Activated naive CD4-positive, alpha-beta T cell treated with anti-CD3 and anti-CD28 coated beads, Interleukin-2, amount 50 U/mL, for 24 hours (primary cell): ENCODE results near the gene HIPK1.
A peak's percentile ranks its signal among the peaks of the same experiment; 100 is the strongest.
"Not testable (repeated sequence)": the region's sequence is repeated elsewhere in the genome, so short reads cannot be mapped to it uniquely, and the experiment has no call there.

ENCODE experiments used
- H3K27ac Mint-ChIP-seq: one replicate; pipeline ENCODE4 v1.8.0; 2021; ENCODE audit warnings: mild to moderate bottlenecking, mixed read lengths
- H3K27me3 Mint-ChIP-seq: one replicate; pipeline ENCODE4 v1.8.0; 2021; ENCODE audit warnings: mixed read lengths
- H3K36me3 Mint-ChIP-seq: one replicate; pipeline ENCODE4 v1.8.0; 2021; ENCODE audit warnings: mixed read lengths
- H3K4me1 Mint-ChIP-seq: one replicate; pipeline ENCODE4 v1.8.0; 2021; ENCODE audit warnings: mixed read lengths
- H3K4me3 Mint-ChIP-seq: one replicate; pipeline ENCODE4 v1.8.0; 2021; ENCODE audit warnings: mild to moderate bottlenecking, mixed read lengths
- H3K9me3 Mint-ChIP-seq: one replicate; pipeline ENCODE4 v1.8.0; 2021; ENCODE audit warnings: mixed read lengths

Gene HIPK1

DNA sequence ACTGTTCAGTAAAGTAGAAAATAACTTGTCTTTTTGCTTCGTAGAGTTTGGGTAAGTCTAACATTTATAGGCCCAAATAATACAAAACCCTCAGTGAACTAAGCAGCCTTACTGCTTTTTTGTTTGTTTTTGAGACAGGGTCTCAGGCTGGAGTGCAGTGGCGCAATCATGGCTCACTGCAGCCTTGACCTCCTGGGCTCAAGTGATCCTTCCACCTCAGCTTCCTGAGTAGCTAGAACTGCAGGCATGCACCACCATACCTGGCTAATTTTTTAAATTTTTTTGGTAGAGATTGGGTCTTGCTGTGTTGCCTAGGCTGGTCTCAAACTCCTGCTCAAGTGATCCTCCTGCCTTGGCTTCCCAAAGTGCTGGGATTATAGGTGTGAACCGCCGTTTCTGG is 19.0 kb downstream of the HIPK1 start:
- H3K9me3 Mint-ChIP-seq, H3K27me3 Mint-ChIP-seq: not testable (repeated sequence)
- peak overlapping the region; percentile 67 for H3K4me3 Mint-ChIP-seq
- H3K4me1 Mint-ChIP-seq, result peaks cover 85% of the 10 kb centered on the region
- H3K36me3 Mint-ChIP-seq, result peaks cover 12% of the 10 kb centered on the region
- peak overlapping the region; percentile 90 for H3K27ac Mint-ChIP-seq

DNA sequence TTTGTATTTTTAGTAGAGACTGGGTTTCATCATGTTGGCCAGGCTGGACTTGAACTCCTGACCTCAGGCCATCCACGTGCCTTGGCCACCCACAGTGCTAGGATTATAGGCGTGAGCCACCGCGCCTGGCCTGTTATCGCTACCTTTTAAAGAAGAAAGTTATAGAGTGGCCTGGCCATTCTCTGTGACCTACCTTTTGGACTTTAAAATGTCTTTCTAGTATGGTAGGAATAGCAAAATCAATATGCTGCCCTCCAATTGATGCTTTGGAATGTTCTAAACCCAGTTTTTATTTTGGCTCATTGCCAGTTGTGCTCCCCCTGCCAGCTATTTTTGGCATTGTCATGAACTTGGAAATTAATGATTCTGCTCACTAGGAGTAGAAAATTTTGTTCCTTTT is 19.9 kb downstream of the HIPK1 start:
- Mint-ChIP-seq H3K9me3 (no peaks in the 10 kb centered on the region), H3K36me3 (peaks cover 9% of the 10 kb centered on the region), H3K4me1 (peaks cover 91% of the 10 kb centered on the region), H3K27me3 (no peaks in the 10 kb centered on the region), H3K4me3 (no peak overlapping the region), H3K27ac (peak overlapping the region; percentile 90)

DNA sequence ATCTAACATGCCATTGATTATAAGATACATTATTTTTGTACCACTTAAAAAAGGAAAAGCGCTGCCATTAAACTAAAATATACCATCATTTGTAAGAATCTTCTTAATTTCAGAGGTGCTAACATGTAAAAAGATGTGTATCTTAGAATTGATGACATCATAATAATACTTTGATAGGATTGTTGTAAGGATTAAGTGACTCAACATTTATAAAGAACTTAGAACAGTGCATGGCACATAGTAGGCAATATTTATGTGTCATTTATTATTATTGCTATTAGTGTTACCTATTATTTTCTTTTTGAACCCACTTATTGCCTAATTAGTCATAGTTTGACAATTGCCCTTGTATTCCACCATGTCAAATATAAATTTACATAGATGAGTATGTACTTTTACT is 21.8 kb downstream of the HIPK1 start:
- Mint-ChIP-seq H3K27ac (no peak overlapping the region), H3K4me3 (no peak overlapping the region), H3K9me3 (no peaks in the 10 kb centered on the region), H3K4me1 (peaks cover 92% of the 10 kb centered on the region), H3K27me3 (no peaks in the 10 kb centered on the region), H3K36me3 (peaks cover 7% of the 10 kb centered on the region)

DNA sequence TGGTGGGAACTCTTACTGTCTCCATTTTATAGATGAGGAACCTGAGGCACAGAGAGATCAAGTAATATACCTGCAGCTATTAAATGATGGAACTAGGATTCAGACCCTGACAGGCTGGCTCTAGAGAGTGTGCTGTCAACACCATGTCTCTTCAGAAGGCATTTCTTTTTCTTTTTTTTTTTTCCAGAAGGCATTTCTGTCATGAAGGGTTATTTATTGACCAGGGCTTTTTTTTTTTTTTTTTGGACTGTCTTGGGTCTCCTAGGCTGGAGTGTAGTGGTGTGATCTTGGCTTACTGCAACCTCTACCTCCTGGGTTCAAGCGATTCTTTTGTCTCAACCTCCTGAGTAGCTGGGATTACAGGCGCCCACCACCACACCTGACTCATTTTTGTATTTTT is 22.6 kb downstream of the HIPK1 start:
- H3K36me3 Mint-ChIP-seq, result peaks cover 7% of the 10 kb centered on the region
- H3K4me1 Mint-ChIP-seq, result peaks cover 84% of the 10 kb centered on the region
- no peak overlapping the region for H3K4me3 Mint-ChIP-seq
- H3K27me3 Mint-ChIP-seq, result no peaks in the 10 kb centered on the region
- H3K27ac Mint-ChIP-seq, result peak overlapping the region; percentile 65
- no peaks in the 10 kb centered on the region for H3K9me3 Mint-ChIP-seq

DNA sequence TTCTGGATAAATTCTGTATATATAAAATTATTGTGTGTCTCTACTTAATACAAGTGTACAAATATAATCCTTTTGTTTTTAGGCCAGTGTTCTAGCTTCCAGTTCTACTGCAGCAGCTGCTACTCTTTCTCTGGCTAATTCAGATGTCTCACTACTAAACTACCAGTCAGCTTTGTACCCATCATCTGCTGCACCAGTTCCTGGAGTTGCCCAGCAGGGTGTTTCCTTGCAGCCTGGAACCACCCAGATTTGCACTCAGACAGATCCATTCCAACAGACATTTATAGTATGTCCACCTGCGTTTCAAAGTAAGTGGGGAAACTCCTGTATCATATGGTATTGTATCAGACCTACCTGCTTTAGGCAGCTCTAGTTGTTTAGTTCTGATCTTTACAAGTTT is 28.9 kb downstream of the HIPK1 start:
- Mint-ChIP-seq H3K36me3 (peaks cover 32% of the 10 kb centered on the region), H3K4me1 (peaks cover 48% of the 10 kb centered on the region), H3K9me3 (no peaks in the 10 kb centered on the region), H3K27ac (no peak overlapping the region), H3K27me3 (no peaks in the 10 kb centered on the region), H3K4me3 (no peak overlapping the region)

DNA sequence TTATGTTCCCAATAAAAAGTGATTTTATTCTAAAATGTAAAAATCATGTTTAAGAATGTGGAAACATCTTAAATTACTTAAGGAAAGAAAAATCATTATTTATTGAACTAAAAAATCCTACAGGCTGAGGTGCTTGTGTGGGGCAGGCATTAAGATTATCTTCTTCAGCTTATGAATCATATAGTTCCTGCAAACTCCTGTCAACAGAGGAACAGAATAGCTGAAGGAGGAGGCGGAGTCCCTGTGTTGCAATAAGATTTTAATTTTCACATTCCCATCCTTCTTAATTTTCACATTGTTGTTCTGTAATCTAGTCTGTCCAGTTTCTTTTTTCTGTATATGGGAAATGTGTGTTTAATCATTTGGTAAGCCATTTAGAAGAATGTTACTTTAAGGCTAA is 29.6 kb downstream of the HIPK1 start:
- Mint-ChIP-seq H3K27me3 (no peaks in the 10 kb centered on the region), H3K4me1 (peaks cover 45% of the 10 kb centered on the region), H3K9me3 (no peaks in the 10 kb centered on the region), H3K4me3 (no peak overlapping the region), H3K27ac (no peak overlapping the region), H3K36me3 (peaks cover 35% of the 10 kb centered on the region)

DNA sequence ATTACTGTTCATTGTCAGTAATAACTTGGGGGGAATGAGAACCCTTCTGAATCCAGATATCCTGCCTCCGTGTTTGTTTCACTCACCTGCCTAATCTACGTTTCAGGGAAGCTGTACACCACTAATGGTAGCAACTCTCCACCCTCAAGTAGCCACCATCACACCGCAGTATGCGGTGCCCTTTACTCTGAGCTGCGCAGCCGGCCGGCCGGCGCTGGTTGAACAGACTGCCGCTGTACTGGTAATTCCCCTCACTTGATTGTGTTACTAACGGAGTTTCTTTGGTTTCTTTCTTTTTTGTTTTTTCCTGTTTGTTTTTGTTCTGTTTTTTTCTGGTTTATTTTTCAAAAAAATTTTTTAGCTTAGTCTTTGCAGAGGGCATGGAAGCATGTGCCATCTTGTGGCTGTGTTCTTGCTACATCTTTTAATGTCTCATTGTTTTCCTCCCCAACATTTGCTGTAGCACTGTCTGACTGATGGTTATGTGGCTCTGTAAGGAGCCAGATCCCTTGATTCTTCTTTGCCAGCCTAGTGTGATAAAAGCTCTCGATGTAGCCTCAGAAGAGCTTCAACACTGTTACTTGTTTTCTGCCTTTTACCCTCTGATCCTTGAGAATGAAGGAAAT is 34.3 kb downstream of the HIPK1 start:
- Mint-ChIP-seq H3K4me3 (no peak overlapping the region), H3K27me3 (no peaks in the 10 kb centered on the region), H3K4me1 (peaks cover 21% of the 10 kb centered on the region), H3K27ac (no peak overlapping the region), H3K9me3 (no peaks in the 10 kb centered on the region), H3K36me3 (peaks cover 26% of the 10 kb centered on the region)

DNA sequence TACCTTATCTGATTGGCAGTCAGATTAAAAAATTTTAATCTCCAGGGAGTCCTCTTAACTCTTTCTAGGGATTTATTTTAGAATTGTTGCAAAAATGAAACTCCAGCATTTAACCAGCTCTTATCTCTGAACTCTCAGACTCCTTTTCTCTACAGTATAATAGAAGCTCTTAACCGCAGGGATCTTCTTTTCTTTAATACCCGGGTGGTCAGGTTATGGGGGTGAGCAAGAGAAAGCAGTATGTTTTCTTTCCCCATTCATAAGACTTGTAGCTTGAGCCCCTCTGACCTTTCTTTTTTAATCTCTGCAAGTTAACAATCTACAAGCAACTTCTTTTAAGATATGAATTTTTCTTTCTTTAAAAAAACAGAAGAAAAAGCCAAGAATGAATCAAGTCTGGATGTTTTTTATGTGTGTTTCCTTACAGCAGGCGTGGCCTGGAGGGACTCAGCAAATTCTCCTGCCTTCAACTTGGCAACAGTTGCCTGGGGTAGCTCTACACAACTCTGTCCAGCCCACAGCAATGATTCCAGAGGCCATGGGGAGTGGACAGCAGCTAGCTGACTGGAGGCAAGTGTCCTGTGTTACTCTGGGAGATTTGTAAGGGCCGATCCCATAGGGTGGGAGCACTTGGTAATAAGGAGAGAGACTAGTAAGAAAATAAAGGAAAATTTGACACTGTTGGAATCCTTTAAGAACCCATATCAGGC is 36.7 kb downstream of the HIPK1 start:
- Mint-ChIP-seq H3K4me3 (no peak overlapping the region), H3K27me3 (no peaks in the 10 kb centered on the region), H3K4me1 (peaks cover 10% of the 10 kb centered on the region), H3K9me3 (no peaks in the 10 kb centered on the region), H3K36me3 (peaks cover 29% of the 10 kb centered on the region), H3K27ac (no peak overlapping the region)

DNA sequence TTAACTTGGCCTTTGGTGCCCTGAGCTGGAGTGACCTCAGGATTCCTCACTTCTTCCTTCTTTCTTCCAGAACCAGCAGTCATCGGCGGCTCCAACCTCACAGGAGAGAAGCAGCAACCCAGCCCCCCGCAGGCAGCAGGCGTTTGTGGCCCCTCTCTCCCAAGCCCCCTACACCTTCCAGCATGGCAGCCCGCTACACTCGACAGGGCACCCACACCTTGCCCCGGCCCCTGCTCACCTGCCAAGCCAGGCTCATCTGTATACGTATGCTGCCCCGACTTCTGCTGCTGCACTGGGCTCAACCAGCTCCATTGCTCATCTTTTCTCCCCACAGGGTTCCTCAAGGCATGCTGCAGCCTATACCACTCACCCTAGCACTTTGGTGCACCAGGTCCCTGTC is 43.8 kb downstream of the HIPK1 start:
- H3K36me3 Mint-ChIP-seq, result peaks cover 22% of the 10 kb centered on the region
- no peaks in the 10 kb centered on the region for H3K9me3 Mint-ChIP-seq
- no peaks in the 10 kb centered on the region for H3K27me3 Mint-ChIP-seq
- H3K27ac Mint-ChIP-seq, result no peak overlapping the region
- peaks cover 30% of the 10 kb centered on the region for H3K4me1 Mint-ChIP-seq
- no peak overlapping the region for H3K4me3 Mint-ChIP-seq

DNA sequence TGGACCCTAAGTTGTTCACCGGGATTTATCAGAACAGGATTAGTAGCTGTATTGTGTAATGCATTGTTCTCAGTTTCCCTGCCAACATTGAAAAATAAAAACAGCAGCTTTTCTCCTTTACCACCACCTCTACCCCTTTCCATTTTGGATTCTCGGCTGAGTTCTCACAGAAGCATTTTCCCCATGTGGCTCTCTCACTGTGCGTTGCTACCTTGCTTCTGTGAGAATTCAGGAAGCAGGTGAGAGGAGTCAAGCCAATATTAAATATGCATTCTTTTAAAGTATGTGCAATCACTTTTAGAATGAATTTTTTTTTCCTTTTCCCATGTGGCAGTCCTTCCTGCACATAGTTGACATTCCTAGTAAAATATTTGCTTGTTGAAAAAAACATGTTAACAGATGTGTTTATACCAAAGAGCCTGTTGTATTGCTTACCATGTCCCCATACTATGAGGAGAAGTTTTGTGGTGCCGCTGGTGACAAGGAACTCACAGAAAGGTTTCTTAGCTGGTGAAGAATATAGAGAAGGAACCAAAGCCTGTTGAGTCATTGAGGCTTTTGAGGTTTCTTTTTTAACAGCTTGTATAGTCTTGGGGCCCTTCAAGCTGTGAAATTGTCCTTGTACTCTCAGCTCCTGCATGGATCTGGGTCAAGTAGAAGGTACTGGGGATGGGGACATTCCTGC is 46.2 kb downstream of the HIPK1 start:
- H3K4me3 Mint-ChIP-seq, result no peak overlapping the region
- H3K27ac Mint-ChIP-seq, result peak overlapping the region; percentile 65
- no peaks in the 10 kb centered on the region for H3K9me3 Mint-ChIP-seq
- H3K4me1 Mint-ChIP-seq, result peaks cover 43% of the 10 kb centered on the region
- no peaks in the 10 kb centered on the region for H3K27me3 Mint-ChIP-seq
- peaks cover 10% of the 10 kb centered on the region for H3K36me3 Mint-ChIP-seq

DNA sequence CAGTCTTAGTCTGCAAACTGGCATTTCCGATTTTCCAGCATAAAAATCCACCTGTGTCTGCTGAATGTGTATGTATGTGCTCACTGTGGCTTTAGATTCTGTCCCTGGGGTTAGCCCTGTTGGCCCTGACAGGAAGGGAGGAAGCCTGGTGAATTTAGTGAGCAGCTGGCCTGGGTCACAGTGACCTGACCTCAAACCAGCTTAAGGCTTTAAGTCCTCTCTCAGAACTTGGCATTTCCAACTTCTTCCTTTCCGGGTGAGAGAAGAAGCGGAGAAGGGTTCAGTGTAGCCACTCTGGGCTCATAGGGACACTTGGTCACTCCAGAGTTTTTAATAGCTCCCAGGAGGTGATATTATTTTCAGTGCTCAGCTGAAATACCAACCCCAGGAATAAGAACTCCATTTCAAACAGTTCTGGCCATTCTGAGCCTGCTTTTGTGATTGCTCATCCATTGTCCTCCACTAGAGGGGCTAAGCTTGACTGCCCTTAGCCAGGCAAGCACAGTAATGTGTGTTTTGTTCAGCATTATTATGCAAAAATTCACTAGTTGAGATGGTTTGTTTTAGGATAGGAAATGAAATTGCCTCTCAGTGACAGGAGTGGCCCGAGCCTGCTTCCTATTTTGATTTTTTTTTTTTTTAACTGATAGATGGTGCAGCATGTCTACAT is 47.6 kb downstream of the HIPK1 start:
- peaks cover 43% of the 10 kb centered on the region for H3K4me1 Mint-ChIP-seq
- H3K4me3 Mint-ChIP-seq, result no peak overlapping the region
- H3K27ac Mint-ChIP-seq, result no peak overlapping the region
- H3K9me3 Mint-ChIP-seq, result no peaks in the 10 kb centered on the region
- no peaks in the 10 kb centered on the region for H3K27me3 Mint-ChIP-seq
- peaks cover 8% of the 10 kb centered on the region for H3K36me3 Mint-ChIP-seq

DNA sequence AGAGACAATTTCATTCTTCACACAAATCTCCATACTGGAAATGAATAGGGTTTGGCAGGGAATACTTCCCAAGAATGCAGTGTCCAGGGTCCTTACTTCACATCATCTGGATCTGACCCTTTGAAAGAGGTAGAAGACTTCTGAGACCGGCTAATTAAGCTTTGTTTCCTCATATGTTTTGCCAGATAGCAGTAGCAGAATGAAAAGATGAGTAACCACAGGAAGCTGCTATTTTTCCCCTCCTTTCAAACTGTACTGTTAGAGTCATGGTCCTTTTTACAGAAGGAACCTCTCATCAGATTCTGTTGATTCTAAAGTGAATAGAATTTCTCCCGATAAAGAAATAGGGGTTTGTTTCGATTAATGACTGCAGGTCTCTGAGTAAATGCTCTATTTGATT is 48.8 kb downstream of the HIPK1 start:
- Mint-ChIP-seq H3K27me3 (no peaks in the 10 kb centered on the region), H3K36me3 (peaks cover 2% of the 10 kb centered on the region), H3K27ac (peak overlapping the region; percentile 38), H3K4me3 (no peak overlapping the region), H3K9me3 (no peaks in the 10 kb centered on the region), H3K4me1 (peaks cover 45% of the 10 kb centered on the region)

DNA sequence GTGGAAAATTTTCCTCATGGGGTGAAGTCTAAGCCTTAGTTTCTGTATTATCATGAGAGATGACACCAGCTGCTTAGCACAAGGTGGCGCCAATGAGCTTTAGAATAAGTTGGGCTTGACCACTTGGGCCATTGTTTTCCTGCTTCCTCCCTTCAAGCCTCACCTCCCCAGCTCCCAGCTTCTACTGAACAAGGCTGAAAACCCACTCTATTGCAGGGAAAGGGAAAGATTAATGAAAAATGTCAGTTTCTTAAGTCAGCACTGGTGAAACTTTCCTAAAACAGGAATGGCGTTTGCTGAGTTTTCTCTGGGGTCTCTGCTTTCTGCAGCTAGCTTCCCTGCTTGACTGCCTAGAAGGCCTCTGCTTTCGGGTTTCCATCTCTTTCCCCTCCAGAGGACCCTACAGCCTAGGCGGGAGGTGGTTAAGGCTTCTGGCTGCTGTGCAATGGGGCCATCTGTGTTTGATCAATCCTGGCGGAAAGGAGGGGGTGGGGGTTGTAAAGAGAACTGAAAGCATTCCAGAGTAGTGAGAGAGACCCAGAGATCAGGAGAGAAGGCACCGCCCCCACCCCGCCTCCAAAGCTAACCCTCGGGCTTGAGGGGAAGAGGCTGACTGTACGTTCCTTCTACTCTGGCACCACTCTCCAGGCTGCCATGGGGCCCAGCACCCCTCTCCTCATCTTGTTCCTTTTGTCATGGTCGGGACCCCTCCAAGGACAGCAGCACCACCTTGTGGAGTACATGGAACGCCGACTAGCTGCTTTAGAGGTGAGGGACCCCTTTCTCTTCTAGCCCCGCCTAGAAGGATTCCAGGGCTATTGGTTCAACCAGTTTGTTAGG is 50.0 kb downstream of the HIPK1 start, which contains the start of gene OLFML3:
TSS of gene OLFML3 (plus strand) at position 612 of the 840 bp plus-strand sequence. CDS start at position 655, 43 bp downstream.
- H3K4me3 Mint-ChIP-seq, result no peak within 1 kb of the TSS
- no peak within 1 kb of the TSS for H3K27ac Mint-ChIP-seq
- H3K36me3 Mint-ChIP-seq, result peaks cover 2% of the 10 kb centered on the region
- H3K9me3 Mint-ChIP-seq, result no peaks in the 10 kb centered on the region
- no peaks in the 10 kb centered on the region for H3K27me3 Mint-ChIP-seq
- peaks cover 45% of the 10 kb centered on the region for H3K4me1 Mint-ChIP-seq

DNA sequence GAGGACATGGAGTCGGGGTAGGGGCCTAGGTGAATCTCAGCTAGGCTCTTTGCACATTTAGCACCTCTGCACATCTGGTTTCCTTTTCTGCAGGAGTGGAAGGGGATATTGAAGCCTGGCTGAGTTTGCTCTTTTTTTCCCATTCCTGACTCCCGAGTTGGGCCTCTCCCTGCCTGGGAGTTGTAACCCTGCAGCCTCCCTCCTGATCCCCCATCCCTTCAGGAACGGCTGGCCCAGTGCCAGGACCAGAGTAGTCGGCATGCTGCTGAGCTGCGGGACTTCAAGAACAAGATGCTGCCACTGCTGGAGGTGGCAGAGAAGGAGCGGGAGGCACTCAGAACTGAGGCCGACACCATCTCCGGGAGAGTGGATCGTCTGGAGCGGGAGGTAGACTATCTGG is 51.0 kb downstream of the HIPK1 start:
- Mint-ChIP-seq H3K4me3 (no peak overlapping the region), H3K9me3 (no peaks in the 10 kb centered on the region), H3K27ac (no peak overlapping the region), H3K27me3 (no peaks in the 10 kb centered on the region), H3K4me1 (peaks cover 40% of the 10 kb centered on the region), H3K36me3 (peaks cover 2% of the 10 kb centered on the region)
